A673 (cell line): ENCODE measurements around the gene SMOC2.

Experiments
- CTCF ChIP-seq: fragments of 300-800, 200-600 bp; sonication (generic); conservative IDR thresholded peaks from 2 replicates; pipeline ENCODE4 v1.5.1; 2017; ENCODE audit warnings: low read depth, mild to moderate bottlenecking, antibody characterized with exemption, low read length, moderate library complexity, mixed read lengths
- EZH2 ChIP-seq: fragments of 200-600 bp; sonication (generic); IDR thresholded peaks from 2 replicates; pipeline ENCODE4 v1.6.1; 2017; ENCODE audit warnings: borderline replicate concordance, low read depth, mild to moderate bottlenecking, mixed read lengths, antibody characterized with exemption, low read length; ENCODE audit not compliant: poor library complexity, severe bottlenecking

DNA sequence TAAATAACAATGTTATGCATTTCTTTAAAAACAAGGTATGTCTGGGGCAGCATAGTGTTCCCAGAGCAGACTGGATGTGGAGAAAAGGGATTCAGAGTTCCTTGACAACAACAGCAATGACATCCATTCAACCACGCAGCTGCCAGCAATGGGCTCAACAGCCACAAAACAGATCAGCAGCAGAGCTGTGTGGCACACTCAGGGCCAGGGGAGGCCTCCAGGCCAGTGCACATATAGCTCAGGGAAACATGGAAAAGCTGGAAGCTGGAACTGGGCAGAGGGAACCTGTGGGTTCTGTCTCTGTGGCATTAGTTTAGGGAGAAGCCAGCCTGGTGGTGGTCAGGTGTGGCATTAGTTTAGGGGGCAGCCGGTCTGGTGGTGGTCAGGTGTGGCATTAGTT, 148.3 kb downstream of the SMOC2 start:
- no peak for TF ChIP-seq CTCF
- no peak for TF ChIP-seq EZH2
